ENCODE results near the gene PCGF2.

GRCh38 chr17:38731526-38732294, 16.4 kb downstream of the PCGF2 start:
- TF ChIP-seq CTCF (IDR thresholded peaks at IDR 0.05) (no peak), EZH2 (IDR thresholded peaks at IDR 0.05) (no peak)
